ENCODE results near the gene GIMAP5.
A peak's percentile ranks its signal among the peaks of the same experiment; 100 is the strongest.

Gene GIMAP5

DNA sequence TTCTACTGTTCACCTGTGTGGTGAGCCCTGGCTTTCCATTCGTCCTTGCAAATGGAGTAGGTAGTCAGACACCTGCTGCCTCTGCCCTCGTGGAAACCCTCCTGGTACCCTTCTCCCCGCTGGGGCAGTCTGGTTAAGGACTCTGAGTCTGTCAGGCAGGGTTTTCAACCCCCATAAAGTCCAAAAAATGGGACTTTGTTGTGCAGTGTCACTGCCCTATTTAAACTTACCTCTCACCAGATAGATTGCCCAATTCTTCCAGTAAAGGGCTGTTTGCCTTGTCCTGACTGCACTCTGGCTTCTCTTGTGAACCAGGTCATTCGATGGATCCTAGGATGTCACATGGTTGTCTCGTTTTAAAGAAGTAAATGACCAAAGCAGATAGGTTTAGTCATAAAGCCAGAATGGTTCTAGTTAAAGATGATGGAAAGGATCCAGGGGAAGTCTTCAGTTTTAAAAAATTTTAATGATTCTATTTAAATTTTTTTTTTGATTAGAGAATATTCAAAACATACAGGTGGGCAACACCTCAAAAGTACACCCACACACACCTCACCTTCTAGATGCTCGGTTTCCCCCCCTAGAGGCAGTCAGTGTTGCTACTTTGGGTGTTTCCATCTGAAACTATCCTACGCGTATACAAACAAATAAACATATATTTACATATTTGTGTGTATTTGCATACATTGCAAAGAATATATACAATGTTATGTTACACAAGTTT is 41.0 kb downstream of the GIMAP5 start:
- TF ChIP-seq POLR2A (IDR thresholded peaks at IDR 0.05; ENCODE audit: low read depth, low read length): no peak
- FAIRE-seq (no peak), DNase-seq (ENCODE audit: insufficient read length, low spot score) (no peak)

DNA sequence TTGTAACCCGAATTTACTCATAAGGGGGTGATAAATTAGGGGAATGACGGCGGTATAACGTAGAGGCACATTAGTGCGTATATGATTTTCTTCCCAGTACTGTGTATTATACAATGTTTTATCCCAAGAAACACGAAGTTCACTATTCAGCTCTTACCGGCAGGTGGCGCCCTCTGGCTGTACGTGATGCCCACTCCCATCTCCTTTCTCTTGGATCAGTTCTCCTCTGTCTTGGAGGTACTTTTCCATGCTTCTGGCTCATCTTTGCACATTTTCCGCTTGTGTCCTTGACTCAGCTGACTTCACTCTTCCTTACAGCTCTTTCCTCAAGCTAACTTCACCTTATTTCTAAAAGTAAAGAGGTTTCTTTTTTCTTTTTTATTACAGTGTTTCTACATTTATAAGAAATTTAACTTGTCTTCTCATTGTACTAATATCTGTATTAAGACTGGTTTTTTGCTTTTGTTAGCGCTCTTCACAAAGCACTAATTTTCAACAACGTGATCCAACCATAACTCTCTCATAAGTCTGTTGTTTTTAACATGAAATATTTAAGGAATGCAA is 41.6 kb downstream of the GIMAP5 start:
- DNase-seq (ENCODE audit: insufficient read length, low spot score): peak; percentile 55
- peak; percentile 66 for FAIRE-seq
- TF ChIP-seq POLR2A (IDR thresholded peaks at IDR 0.05; ENCODE audit: low read depth, low read length): no peak

DNA sequence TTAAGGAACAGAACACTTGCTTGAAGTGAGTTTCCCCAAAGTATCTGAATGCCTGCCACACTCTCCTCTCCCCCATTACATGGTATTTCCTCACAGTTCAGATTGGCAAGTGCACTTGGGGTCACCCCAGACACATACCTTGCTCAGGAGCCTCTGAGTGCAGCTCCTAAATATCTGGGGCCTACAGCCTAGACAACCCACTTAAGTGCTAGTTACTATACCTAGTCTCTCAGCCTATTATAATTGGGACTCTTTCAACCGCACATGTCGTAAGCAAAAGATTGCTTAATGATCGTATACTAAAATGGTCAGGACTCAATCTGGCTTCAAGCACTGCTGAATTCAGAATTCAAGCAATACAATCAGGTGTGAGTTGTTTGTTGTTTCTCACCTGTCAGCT is 43.1 kb downstream of the GIMAP5 start:
- no peak for DNase-seq (ENCODE audit: insufficient read length, low spot score)
- no peak for TF ChIP-seq POLR2A (IDR thresholded peaks at IDR 0.05; ENCODE audit: low read depth, low read length)
- FAIRE-seq: no peak

DNA sequence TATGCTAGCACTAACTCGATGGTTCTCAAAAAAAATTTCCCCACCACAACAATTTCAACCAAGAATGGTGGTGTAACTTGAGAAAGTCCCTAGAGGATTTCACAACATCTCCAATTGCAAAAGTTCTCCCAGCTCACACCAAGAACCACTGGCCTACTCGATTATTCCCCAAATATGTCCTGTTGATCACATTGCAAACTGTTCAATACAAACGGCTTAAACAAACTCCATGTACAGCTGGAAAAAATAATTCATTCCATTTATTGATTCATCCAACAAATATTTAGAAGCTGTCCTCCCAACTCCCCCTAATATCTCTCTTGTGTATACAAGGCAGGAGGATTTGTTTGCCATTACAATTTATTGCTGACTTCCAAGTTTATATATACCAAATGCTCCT is 43.9 kb downstream of the GIMAP5 start:
- no peak for FAIRE-seq
- DNase-seq (ENCODE audit: insufficient read length, low spot score): no peak
- no peak for TF ChIP-seq POLR2A (IDR thresholded peaks at IDR 0.05; ENCODE audit: low read depth, low read length)

DNA sequence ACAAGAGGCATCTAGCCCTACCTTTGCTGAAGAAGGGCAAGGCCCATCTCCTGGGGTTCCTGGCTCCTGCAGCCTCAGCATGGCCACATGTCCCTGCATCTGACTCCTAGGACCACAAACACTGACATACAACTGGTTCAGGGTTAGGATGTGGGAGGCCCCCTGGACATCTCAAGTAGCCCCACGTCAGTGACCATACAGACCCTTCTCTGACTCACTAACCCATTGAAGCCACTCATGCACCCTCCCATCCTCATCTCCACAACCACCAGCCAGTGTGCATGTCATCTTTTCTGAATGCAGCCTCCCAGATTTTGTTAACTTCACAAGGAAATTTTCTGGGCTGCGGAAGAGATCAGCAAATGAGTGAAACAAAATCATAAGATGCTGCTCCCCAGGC is 44.7 kb downstream of the GIMAP5 start:
- DNase-seq (ENCODE audit: insufficient read length, low spot score) (no peak), FAIRE-seq (no peak)
- TF ChIP-seq POLR2A (IDR thresholded peaks at IDR 0.05; ENCODE audit: low read depth, low read length): no peak

DNA sequence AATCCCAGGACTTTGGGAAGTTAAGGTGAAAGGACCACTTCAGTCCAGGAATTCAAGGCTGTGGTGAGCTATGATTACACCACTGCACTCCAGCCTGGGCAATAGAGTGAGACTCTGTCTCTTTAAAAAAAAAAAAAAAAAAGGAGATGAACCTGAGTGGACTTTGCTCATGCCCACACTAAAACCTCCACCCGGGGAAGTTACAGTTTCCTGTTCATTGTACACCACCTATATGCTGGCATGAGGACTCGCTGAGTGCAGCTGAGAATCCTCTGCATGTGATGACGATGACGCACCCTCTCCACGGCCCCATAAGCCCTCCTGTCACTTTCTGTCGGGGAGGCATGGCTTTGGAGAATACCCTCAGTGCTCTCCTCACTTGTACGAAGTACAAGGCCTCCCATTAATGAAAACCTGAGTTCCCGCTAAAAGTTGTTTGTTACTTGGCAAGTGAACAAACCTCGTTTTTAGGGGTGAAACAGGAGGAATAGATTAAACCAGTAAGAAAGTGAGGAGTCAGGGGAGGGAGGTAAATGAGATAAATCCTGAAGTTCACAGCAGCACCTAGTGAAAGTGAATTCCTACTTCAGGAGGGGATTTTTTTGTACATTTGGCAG is 47.0 kb downstream of the GIMAP5 start:
- DNase-seq (ENCODE audit: insufficient read length, low spot score) (no peak), FAIRE-seq (no peak)
- no peak for TF ChIP-seq POLR2A (IDR thresholded peaks at IDR 0.05; ENCODE audit: low read depth, low read length)

DNA sequence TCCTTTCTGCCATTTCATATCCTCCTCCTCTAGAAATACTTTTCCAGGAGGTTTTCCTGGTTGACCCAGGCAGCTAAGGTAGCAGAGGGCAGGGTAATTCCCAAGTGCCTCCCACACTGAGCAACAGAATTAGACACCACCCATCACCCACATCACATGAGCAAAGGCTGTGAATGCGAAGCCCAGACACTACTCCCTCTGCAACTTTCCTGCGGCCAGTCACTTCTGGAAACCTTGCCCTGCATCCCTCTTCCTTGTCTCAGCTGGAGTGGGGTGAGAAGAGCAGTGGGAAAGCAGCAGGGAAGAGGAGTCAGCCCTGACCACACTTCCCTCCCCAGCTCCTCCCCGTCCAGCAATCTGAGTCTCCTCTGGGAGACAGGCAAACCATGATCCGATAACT is 47.7 kb downstream of the GIMAP5 start:
- no peak for DNase-seq (ENCODE audit: insufficient read length, low spot score)
- FAIRE-seq: no peak
- TF ChIP-seq POLR2A (IDR thresholded peaks at IDR 0.05; ENCODE audit: low read depth, low read length): no peak

DNA sequence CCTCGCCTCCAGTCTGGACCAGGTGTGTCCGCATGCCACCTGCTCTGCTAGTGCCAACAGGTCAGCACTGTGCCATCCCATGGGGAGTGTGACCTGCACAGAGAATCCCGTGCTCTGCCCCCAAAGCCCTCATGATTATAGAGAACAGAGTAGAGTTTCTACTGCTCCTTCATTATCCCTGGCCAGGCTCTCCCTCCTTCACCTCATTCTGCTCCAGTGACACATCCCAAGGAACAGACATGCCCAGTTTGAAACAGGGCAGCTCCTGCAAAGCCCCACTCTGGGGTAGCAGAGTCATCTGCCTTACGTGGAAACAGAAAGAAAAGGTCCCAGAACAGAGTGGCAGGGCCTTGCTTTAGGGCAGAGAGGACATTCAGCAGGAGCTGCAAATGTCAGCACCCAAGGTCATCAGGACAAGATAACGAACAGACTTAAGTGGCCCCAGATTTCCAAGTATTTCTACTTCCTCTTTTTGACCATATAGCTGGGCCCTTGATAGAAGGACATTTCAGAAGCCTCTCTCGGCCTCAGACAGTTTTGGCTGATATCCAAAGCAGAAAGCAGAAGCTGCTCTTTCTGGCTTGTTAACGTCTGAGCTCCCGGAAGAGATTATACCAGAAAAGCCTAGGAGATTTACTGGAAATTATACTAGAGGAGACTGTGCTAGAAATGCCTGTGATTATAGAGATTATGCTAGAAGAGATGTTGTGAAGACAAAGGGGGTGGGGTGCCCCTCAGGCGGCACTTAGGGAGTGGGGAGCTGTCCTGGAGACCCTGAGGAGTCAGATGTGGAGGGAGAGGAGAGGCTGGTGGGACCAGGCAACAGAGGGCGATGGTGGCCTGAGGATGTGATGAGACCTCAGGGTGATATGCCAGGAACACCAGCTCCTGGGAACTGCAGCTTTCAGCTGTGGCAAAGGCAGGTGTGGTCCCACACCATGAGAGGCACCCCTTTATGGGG is 50.4 kb downstream of the GIMAP5 start:
- no peak for DNase-seq (ENCODE audit: insufficient read length, low spot score)
- TF ChIP-seq POLR2A (IDR thresholded peaks at IDR 0.05; ENCODE audit: low read depth, low read length): no peak
- FAIRE-seq: no peak

DNA sequence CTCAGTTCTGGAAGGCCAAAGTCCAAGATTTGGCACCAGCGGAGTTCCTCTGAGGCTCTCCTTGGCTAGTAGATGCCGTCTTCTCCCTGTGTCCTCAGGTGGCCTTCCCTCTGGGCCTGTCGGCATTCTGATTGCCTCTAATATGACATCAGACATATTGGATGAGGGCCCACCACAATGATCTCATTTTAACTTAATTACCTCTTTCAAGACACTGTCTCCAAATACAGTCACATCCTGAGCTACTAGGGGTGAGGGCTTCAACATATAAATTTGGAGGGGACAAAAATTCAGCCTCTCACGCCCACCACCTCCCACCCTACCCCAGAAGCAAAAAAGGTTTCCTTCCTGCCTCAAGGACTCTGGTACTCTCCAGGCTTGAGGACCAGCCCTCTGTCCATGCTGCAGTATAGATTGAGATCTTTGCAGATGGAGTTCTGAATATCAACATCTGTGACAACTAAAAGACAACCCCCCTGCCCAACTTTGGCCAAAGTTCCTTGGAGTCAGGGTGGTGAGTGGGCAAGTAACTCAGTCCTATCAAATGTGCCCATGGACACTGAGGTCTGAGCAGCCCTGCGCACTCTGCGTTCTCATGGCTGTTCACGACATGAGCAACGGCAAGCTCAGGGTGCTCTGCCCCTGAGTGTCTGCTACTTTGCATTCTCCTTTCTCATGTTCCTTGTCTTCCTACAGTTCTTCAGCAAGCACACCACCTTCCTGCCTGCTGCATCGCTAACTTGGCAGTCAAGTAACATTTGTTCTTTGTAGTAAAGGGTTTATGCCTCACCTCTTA is 51.5 kb downstream of the GIMAP5 start:
- FAIRE-seq: no peak
- DNase-seq (ENCODE audit: insufficient read length, low spot score): no peak
- TF ChIP-seq POLR2A (IDR thresholded peaks at IDR 0.05; ENCODE audit: low read depth, low read length): no peak

DNA sequence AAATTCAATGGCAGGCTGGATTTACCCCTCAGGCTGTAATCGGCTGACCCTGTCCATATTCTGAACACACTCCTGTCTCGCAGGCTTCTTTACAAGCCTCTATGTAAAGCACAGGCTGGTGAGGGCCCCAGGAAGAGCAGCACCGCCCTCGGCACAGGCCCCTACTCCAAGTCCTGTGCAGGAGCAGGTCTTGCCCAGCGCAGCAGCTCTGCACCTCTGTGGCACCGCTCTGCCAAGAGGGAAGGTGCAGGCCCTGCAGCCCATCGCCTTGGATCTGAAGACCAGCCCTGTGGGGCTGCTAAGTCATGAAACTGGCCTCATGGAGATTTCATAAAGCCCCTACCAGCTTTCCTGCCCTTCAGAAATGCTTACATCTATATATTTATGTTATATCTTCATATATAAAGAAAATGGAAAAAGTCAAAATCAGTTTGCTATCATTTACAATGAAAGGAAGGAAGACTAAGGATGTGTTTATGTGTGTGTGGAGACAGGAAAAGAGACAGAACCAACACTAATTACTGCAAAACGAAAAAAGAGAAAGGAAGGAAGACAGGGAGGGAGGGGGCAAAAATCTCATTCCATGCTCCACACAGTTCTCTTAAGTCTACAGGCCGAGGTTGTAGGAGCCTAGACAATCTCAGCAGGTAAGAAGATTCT is 53.3 kb downstream of the GIMAP5 start:
- no peak for FAIRE-seq
- TF ChIP-seq POLR2A (IDR thresholded peaks at IDR 0.05; ENCODE audit: low read depth, low read length): no peak
- no peak for DNase-seq (ENCODE audit: insufficient read length, low spot score)

DNA sequence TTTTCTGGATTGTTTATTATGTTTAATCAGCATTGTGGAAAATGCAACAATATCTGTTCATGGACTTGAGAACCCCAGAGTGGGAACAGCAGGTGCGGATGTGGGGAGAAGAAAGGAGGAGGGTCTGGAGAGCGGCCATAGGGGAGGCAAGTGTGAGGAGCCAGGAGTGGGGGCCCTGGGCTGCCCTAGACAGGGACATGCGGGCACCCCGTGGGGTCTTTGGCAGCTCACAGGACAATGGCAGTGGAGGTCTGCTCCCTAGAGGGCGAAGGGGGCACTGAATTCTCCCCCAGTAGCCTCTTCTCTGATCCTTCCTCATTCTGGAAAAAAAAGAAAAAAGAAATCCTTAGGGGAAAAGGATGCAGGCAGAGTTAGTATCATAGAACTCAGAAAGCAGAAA is 54.1 kb downstream of the GIMAP5 start:
- TF ChIP-seq POLR2A (IDR thresholded peaks at IDR 0.05; ENCODE audit: low read depth, low read length): no peak
- FAIRE-seq (no peak), DNase-seq (ENCODE audit: insufficient read length, low spot score) (no peak)

DNA sequence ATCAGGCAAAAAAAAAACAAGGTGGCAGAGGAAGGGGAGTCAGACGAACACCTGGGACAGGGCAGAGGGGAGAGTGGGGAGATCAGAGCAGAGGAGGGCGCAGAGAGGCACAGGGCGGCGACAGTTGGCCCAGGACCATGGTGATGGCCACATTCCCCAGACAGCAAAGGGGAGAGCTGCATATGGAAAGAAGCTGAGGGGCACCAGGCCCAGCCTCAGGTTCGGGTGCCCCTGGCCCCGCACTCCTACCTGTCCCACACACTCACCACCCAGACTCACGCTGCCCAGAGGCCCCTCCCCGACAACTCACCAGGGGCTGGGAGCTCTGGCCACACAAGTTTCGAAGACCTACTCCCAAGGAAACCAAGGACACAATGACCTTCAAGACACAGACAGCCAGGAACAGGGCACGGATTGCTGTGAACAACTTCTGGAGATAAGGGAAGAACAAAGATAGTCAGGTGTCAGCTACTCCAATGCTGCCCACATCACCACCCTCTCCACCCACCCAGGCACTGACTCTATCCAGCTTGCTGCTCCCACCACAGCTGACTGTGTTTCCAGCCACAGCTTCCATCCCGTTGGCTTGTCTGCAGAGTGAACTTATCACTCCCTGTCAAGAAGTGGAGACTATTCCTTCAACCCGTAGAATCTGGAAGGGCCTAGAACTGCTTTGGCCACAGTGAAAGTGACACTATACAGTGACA is 54.7 kb downstream of the GIMAP5 start:
- no peak for DNase-seq (ENCODE audit: insufficient read length, low spot score)
- no peak for FAIRE-seq
- TF ChIP-seq POLR2A (IDR thresholded peaks at IDR 0.05; ENCODE audit: low read depth, low read length): no peak

Measured in H54 (cell line).